ENCODE data around the gene HOXB2.

Gene HOXB2

GRCh38 chr17:48589060-48589830, 44.3 kb upstream of the HOXB2 start (continued):
- TF ChIP-seq ZFHX2 (tag by site-specific recombination; conservative IDR thresholded peaks at IDR 0.05) = peak; percentile 77
- 0 out of 2 replicates have a peak, but pooled peaks have one; percentile 32 for TF ChIP-seq SCRT2 (tag by site-specific recombination; IDR thresholded peaks at IDR 0.05)
- TF ChIP-seq, protein P1, sequence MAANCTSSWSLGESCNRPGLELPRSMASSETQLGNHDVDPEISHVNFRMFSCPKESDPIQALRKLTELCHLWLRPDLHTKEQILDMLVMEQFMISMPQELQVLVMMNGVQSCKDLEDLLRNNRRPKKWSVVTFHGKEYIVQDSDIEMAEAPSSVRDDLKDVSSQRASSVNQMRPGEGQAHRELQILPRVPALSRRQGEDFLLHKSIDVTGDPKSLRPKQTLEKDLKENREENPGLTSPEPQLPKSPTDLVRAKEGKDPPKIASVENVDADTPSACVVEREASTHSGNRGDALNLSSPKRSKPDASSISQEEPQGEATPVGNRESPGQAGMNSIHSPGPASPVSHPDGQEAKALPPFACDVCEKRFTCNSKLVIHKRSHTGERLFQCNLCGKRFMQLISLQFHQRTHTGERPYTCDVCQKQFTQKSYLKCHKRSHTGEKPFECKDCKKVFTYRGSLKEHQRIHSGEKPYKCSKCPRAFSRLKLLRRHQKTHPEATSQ (tag by site-specific recombination; IDR thresholded peaks at IDR 0.05) = no peak
- no peak for TF ChIP-seq KLF10 (tag by site-specific recombination; IDR thresholded peaks at IDR 0.05)
- peak; percentile 68 for TF ChIP-seq IKZF3 (tag by site-specific recombination; IDR thresholded peaks at IDR 0.05)
- TF ChIP-seq ZBTB17 (tag by site-specific recombination; IDR thresholded peaks at IDR 0.05) = no peak
- no peak for TF ChIP-seq ZNF660 (tag by site-specific recombination; IDR thresholded peaks at IDR 0.05)
- no peak for TF ChIP-seq ZNF248 (tag by site-specific recombination; IDR thresholded peaks at IDR 0.05)
- TF ChIP-seq ZBTB7A (tag by site-specific recombination; IDR thresholded peaks at IDR 0.05; ENCODE audit: low read depth) = no peak
- TF ChIP-seq ZNF549 (tag by site-specific recombination; IDR thresholded peaks at IDR 0.05) = no peak
- TF ChIP-seq BCL11B (tag by site-specific recombination; IDR thresholded peaks at IDR 0.05; ENCODE audit: low read depth) = no peak
- no peak for TF ChIP-seq ZNF626 (tag by site-specific recombination; IDR thresholded peaks at IDR 0.05)
- TF ChIP-seq GFI1B (tag by site-specific recombination; IDR thresholded peaks at IDR 0.05) = 0 out of 2 replicates have a peak, but pooled peaks have one; percentile 3
- TF ChIP-seq ZNF529 (tag by site-specific recombination; IDR thresholded peaks at IDR 0.05; ENCODE audit: insufficient replicate concordance) = no peak
- TF ChIP-seq ZNF335 (tag by site-specific recombination; conservative IDR thresholded peaks at IDR 0.05) = peak; percentile 68; the same call in 1 of the 2 replicates
- no peak for TF ChIP-seq ZNF221 (tag by site-specific recombination; IDR thresholded peaks at IDR 0.05; ENCODE audit: borderline replicate concordance)
- no peak for TF ChIP-seq ZNF776 (tag by site-specific recombination; IDR thresholded peaks at IDR 0.05; ENCODE audit: borderline replicate concordance)
- no peak for TF ChIP-seq ZNF157 (tag by site-specific recombination; IDR thresholded peaks at IDR 0.05)
- no peak for TF ChIP-seq ZNF302 (tag by site-specific recombination; IDR thresholded peaks at IDR 0.05; ENCODE audit: low read depth)
- no peak for TF ChIP-seq ZNF777 (tag by site-specific recombination; IDR thresholded peaks at IDR 0.05; ENCODE audit: borderline replicate concordance)

GRCh38 chr17:48588528-48588927, 43.6 kb upstream of the HOXB2 start:
- CTCF ChIA-PET = interaction anchor here (0.6 to 3.2 kb wide), 19 partner anchors 25 to 373 kb away, joined by 3 to 18 read pairs (median 4); no protein-coding TSS in a partner anchor
- POLR2A ChIA-PET = interaction anchor here (0.8 to 2.4 kb wide), 6 partner anchors 12 to 88 kb away, joined by 3 to 9 read pairs (median 4); no protein-coding TSS in a partner anchor
- Histone ChIP-seq H3K27ac (ENCODE audit: extremely low read depth, low read depth, low read length) (peak overlapping the region; percentile 92), H3K4me3 (ENCODE audit: low read depth, low read length) (no peak overlapping the region), H3K4me1 (ENCODE audit: control insufficient read depth, insufficient read depth, low read length) (peaks cover 44% of the 10 kb centered on the region), H3K36me3 (ENCODE audit: control insufficient read depth in 2 of 2, insufficient read depth in 1 of 2, low read length in 2 of 2) (peaks cover 0 to 30% of the 10 kb centered on the region in 2 experiments; a peak in 2 of 3 replicates), H3K9me3 (ENCODE audit: control insufficient read depth, insufficient read depth, low read depth, low read length) (no peaks in the 10 kb centered on the region)
- TF ChIP-seq GLI2 (tag by site-specific recombination; IDR thresholded peaks at IDR 0.05; ENCODE audit: borderline replicate concordance, low read depth) = no peak
- TF ChIP-seq ZFP37 (tag by site-specific recombination; IDR thresholded peaks at IDR 0.05) = no peak
- no peak for TF ChIP-seq ZNF514 (tag by site-specific recombination; IDR thresholded peaks at IDR 0.05)
- 0 out of 2 replicates have a peak, but pooled peaks have one; percentile 9 for TF ChIP-seq ZNF366 (tag by site-specific recombination; conservative IDR thresholded peaks at IDR 0.05)
- TF ChIP-seq, protein P2, sequence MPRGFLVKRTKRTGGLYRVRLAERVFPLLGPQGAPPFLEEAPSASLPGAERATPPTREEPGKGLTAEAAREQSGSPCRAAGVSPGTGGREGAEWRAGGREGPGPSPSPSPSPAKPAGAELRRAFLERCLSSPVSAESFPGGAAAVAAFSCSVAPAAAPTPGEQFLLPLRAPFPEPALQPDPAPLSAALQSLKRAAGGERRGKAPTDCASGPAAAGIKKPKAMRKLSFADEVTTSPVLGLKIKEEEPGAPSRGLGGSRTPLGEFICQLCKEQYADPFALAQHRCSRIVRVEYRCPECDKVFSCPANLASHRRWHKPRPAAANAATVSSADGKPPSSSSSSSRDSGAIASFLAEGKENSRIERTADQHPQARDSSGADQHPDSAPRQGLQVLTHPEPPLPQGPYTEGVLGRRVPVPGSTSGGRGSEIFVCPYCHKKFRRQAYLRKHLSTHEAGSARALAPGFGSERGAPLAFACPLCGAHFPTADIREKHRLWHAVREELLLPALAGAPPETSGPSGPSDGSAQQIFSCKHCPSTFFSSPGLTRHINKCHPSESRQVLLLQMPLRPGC (tag by site-specific recombination; IDR thresholded peaks at IDR 0.05) = no peak
- TF ChIP-seq PRDM1 (tag by site-specific recombination; IDR thresholded peaks at IDR 0.05) = peak; percentile 89
- TF ChIP-seq ZNF202 (tag by site-specific recombination; IDR thresholded peaks at IDR 0.05; ENCODE audit: borderline replicate concordance) = no peak
- no peak for TF ChIP-seq HIC1 (tag by site-specific recombination; IDR thresholded peaks at IDR 0.05)
- TF ChIP-seq, protein P3, sequence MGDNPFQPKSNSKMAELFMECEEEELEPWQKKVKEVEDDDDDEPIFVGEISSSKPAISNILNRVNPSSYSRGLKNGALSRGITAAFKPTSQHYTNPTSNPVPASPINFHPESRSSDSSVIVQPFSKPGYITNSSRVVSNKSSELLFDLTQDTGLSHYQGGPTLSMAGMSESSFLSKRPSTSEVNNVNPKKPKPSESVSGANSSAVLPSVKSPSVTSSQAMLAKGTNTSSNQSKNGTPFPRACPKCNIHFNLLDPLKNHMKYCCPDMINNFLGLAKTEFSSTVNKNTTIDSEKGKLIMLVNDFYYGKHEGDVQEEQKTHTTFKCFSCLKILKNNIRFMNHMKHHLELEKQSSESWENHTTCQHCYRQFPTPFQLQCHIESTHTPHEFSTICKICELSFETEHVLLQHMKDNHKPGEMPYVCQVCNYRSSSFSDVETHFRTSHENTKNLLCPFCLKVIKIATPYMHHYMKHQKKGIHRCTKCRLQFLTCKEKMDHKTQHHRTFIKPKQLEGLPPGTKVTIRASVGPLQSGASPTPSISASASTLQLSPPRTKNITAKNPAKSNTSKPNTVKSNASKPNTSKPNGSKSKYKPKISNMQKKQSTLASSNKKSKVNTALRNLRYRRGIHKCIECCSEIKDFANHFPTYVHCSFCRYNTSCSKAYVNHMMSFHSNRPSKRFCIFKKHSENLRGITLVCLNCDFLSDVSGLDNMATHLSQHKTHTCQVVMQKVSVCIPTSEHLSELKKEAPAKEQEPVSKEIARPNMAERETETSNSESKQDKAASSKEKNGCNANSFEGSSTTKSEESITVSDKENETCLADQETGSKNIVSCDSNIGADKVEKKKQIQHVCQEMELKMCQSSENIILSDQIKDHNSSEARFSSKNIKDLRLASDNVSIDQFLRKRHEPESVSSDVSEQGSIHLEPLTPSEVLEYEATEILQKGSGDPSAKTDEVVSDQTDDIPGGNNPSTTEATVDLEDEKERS (tag by site-specific recombination; IDR thresholded peaks at IDR 0.05) = no peak
